Progenitor cell of endocrine pancreas (in vitro differentiated cells): ENCODE measurements around the gene PITX1. TPM values are rescaled to one million over a fixed set of nuclear protein-coding genes. Genes with fewer than 3 reads are reported as not detected.

ENCODE experiments used
- DNase-seq: peaks from one replicate; pipeline ENCODE4 v3.0.0; 2021; ENCODE audit warnings: low spot score; ENCODE audit not compliant: unreplicated experiment
- H3K27ac Mint-ChIP-seq: 2 replicates; pipeline ENCODE4 v1.8.0; 2021; ENCODE audit warnings: mild to moderate bottlenecking, moderate library complexity, mixed read lengths
- H3K27me3 Mint-ChIP-seq: 2 replicates; pipeline ENCODE4 v1.8.0; 2021; ENCODE audit warnings: mixed read lengths
- H3K36me3 Mint-ChIP-seq: 2 replicates; pipeline ENCODE4 v1.8.0; 2022; ENCODE audit warnings: mixed read lengths; ENCODE audit not compliant: insufficient read depth
- H3K4me1 Mint-ChIP-seq: 2 replicates; pipeline ENCODE4 v1.8.0; 2021; ENCODE audit warnings: low read depth, mixed read lengths
- H3K4me3 Mint-ChIP-seq: 2 replicates; pipeline ENCODE4 v1.8.0; 2021; ENCODE audit warnings: low read depth, mild to moderate bottlenecking, moderate library complexity, mixed read lengths
- H3K9me3 Mint-ChIP-seq: 2 replicates; pipeline ENCODE4 v1.8.0; 2021; ENCODE audit warnings: low read depth, mixed read lengths
- total RNA-seq: library from RNA; stranded (reverse); gene quantifications from 2 replicates; pipeline ENCODE4 v1.2.1, GENCODE V29; 2021
- TF ChIP-seq, protein P1 (sequence below): fragments of 200-600 bp; sonication (generic); IDR thresholded peaks from one replicate; pipeline ENCODE4 v1.5.0; 2021; ENCODE audit warnings: antibody characterized with exemption, mild to moderate bottlenecking; ENCODE audit not compliant: unreplicated experiment

Gene PITX1
- total RNA-seq, 1 donor from 2014 or later = 16.2 TPM

- Mint-ChIP-seq H3K27ac (no peak overlapping the region), H3K4me3 (no peak overlapping the region), H3K9me3 (no peaks in the 10 kb centered on the region), H3K4me1 (no peaks in the 10 kb centered on the region), H3K27me3 (peaks cover 91% of the 10 kb centered on the region), H3K36me3 (no peaks in the 10 kb centered on the region)
- TF ChIP-seq, protein P1, sequence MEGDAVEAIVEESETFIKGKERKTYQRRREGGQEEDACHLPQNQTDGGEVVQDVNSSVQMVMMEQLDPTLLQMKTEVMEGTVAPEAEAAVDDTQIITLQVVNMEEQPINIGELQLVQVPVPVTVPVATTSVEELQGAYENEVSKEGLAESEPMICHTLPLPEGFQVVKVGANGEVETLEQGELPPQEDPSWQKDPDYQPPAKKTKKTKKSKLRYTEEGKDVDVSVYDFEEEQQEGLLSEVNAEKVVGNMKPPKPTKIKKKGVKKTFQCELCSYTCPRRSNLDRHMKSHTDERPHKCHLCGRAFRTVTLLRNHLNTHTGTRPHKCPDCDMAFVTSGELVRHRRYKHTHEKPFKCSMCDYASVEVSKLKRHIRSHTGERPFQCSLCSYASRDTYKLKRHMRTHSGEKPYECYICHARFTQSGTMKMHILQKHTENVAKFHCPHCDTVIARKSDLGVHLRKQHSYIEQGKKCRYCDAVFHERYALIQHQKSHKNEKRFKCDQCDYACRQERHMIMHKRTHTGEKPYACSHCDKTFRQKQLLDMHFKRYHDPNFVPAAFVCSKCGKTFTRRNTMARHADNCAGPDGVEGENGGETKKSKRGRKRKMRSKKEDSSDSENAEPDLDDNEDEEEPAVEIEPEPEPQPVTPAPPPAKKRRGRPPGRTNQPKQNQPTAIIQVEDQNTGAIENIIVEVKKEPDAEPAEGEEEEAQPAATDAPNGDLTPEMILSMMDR = no peak
- no peak for DNase-seq
Observed at GRCh38 chr5:135041145-135041587, 7.1 kb upstream of the PITX1 start.

- no peak overlapping the region for H3K4me3 Mint-ChIP-seq
- peaks cover 88% of the 10 kb centered on the region for H3K27me3 Mint-ChIP-seq
- H3K36me3 Mint-ChIP-seq = no peaks in the 10 kb centered on the region
- no peaks in the 10 kb centered on the region for H3K9me3 Mint-ChIP-seq
- H3K27ac Mint-ChIP-seq = no peak overlapping the region
- no peak for DNase-seq
- H3K4me1 Mint-ChIP-seq = peaks cover 1% of the 10 kb centered on the region
- TF ChIP-seq, protein P1 = no peak
Observed at GRCh38 chr5:135040333-135041144, 6.5 kb upstream of the PITX1 start.

DNA sequence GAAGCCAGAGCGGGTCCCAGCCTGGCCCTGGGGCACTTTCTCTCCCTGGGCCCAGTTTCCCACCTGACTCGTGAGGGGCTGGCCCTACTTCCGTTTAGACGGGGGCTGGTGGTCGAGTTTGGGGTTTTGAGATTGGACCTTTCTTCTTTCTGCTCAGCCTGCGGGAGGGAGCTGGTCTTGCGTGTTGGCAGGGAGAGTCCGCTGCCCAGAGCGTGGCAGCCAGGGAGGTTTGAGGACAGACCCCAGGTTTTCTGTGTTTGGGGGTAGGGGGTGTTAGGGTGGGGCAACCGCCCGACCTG lies 6.0 kb upstream of the PITX1 start:
- peaks cover 88% of the 10 kb centered on the region for H3K27me3 Mint-ChIP-seq
- no peak overlapping the region for H3K4me3 Mint-ChIP-seq
- no peaks in the 10 kb centered on the region for H3K9me3 Mint-ChIP-seq
- DNase-seq = no peak
- TF ChIP-seq, protein P1 = no peak
- H3K36me3 Mint-ChIP-seq = no peaks in the 10 kb centered on the region
- H3K4me1 Mint-ChIP-seq = peaks cover 5% of the 10 kb centered on the region
- no peak overlapping the region for H3K27ac Mint-ChIP-seq

GRCh38 chr5:135039271-135040033 lies 5.4 kb upstream of the PITX1 start:
- TF ChIP-seq, protein P1 = no peak
- H3K9me3 Mint-ChIP-seq = no peaks in the 10 kb centered on the region
- no peaks in the 10 kb centered on the region for H3K36me3 Mint-ChIP-seq
- H3K4me1 Mint-ChIP-seq = peaks cover 8% of the 10 kb centered on the region
- peak overlapping the region; percentile 29 for H3K4me3 Mint-ChIP-seq
- peaks cover 86% of the 10 kb centered on the region for H3K27me3 Mint-ChIP-seq
- no peak overlapping the region for H3K27ac Mint-ChIP-seq
- DNase-seq = no peak

- H3K4me1 Mint-ChIP-seq = peaks cover 10% of the 10 kb centered on the region
- TF ChIP-seq, protein P1 = no peak
- H3K36me3 Mint-ChIP-seq = no peaks in the 10 kb centered on the region
- DNase-seq = no peak
- H3K27ac Mint-ChIP-seq = peak overlapping the region; percentile 73
- H3K9me3 Mint-ChIP-seq = no peaks in the 10 kb centered on the region
- H3K27me3 Mint-ChIP-seq = peaks cover 80% of the 10 kb centered on the region
- no peak overlapping the region for H3K4me3 Mint-ChIP-seq
Observed at GRCh38 chr5:135038813-135039270, 4.8 kb upstream of the PITX1 start.
